MCF 10A (cell line): ENCODE data around the gene SDCCAG8. TPM values are rescaled to one million over a fixed set of nuclear protein-coding genes. Genes with fewer than 3 reads are reported as not detected.
A peak's percentile ranks its signal among the peaks of the same experiment; 100 is the strongest.

Experiments used
- BruUV-seq: library from RNA; stranded (reverse); fragments of 400-500 nt; replicated peaks from 2 replicates; lab custom pipeline; 2021; lab: Mats Ljungman, UMichigan
- CTCF ChIA-PET: fragments of 300-600 bp; sonication (Branson Sonifier 250); formaldehyde crosslinking; extraction: SDS; loops from one replicate; lab custom pipeline; 2021; ENCODE audit warnings: antibody characterized with exemption, inconsistent platforms; lab: Yijun Ruan, JAX
- POLR2A ChIA-PET: fragments of 300-600, 350-650 bp; sonication (Branson Sonifier 250); formaldehyde crosslinking; extraction: SDS; loops from one replicate; lab custom pipeline; 2020; ENCODE audit warnings: antibody characterized with exemption, inconsistent platforms; lab: Yijun Ruan, JAX
- DNase-seq: peaks from one replicate; pipeline ENCODE4 v3.0.0-alpha.2; 2018; ENCODE audit not compliant: unreplicated experiment
- H3K27ac Mint-ChIP-seq: one replicate; pipeline ENCODE4 v1.8.0; 2022; ENCODE audit warnings: mild to moderate bottlenecking, low read depth, mixed read lengths; ENCODE audit not compliant: unreplicated experiment
- H3K27me3 Mint-ChIP-seq: one replicate; pipeline ENCODE4 v1.8.0; 2022; ENCODE audit warnings: mixed read lengths; ENCODE audit not compliant: insufficient read depth, unreplicated experiment
- H3K36me3 Mint-ChIP-seq: one replicate; pipeline ENCODE4 v1.8.0; 2022; ENCODE audit warnings: mild to moderate bottlenecking, moderate library complexity, mixed read lengths; ENCODE audit not compliant: insufficient read depth, unreplicated experiment
- H3K4me1 Mint-ChIP-seq: one replicate; pipeline ENCODE4 v1.8.0; 2022; ENCODE audit warnings: mixed read lengths; ENCODE audit not compliant: insufficient read depth, unreplicated experiment
- H3K4me3 Mint-ChIP-seq: one replicate; pipeline ENCODE4 v1.8.0; 2022; ENCODE audit warnings: mild to moderate bottlenecking, moderate library complexity, mixed read lengths; ENCODE audit not compliant: unreplicated experiment
- H3K9me3 Mint-ChIP-seq: one replicate; pipeline ENCODE4 v1.8.0; 2022; ENCODE audit warnings: mixed read lengths; ENCODE audit not compliant: unreplicated experiment
- intact Hi-C: fragments of 100-400 bp; cut with micrococcal nuclease; formaldehyde crosslinking; loops from 2 replicates; pipeline ENCODE4 v1.14.1; 2022
- total RNA-seq: library from RNA; stranded (reverse); gene quantifications from 2 replicates; pipeline ENCODE4 v1.2.3, GENCODE V29; 2022
- TF ChIP-seq, protein P1 (sequence below): fragments of 200-600 bp; IDR thresholded peaks from one replicate; pipeline ENCODE4 v1.8.0; 2022; ENCODE audit warnings: antibody characterized with exemption, mild to moderate bottlenecking; ENCODE audit not compliant: unreplicated experiment

SDCCAG8 gene
- total RNA-seq, 1 experiment from 2014 or later, result 128 TPM

GRCh38 chr1:243525085-243525487 is 269.2 kb downstream of the SDCCAG8 start:
- ChIA-PET CTCF (interaction anchor here (0.6 kb wide), 1 partner anchor 28 kb away, joined by 3 read pairs; no protein-coding TSS in a partner anchor), POLR2A (interaction anchor here (1.8 kb wide), 1 partner anchor 19 kb away, joined by 5 read pairs; no protein-coding TSS in a partner anchor)
- Mint-ChIP-seq H3K4me1 (peaks cover 13% of the 10 kb centered on the region), H3K9me3 (peaks cover 12% of the 10 kb centered on the region), H3K27me3 (no peaks in the 10 kb centered on the region), H3K4me3 (no peak overlapping the region), H3K27ac (peak overlapping the region; percentile 7), H3K36me3 (peaks cover 6% of the 10 kb centered on the region)
- no TSS peak for BruUV-seq
- intact Hi-C loops, result no loop called here
- peak; percentile 82 for DNase-seq
- TF ChIP-seq, protein P1, sequence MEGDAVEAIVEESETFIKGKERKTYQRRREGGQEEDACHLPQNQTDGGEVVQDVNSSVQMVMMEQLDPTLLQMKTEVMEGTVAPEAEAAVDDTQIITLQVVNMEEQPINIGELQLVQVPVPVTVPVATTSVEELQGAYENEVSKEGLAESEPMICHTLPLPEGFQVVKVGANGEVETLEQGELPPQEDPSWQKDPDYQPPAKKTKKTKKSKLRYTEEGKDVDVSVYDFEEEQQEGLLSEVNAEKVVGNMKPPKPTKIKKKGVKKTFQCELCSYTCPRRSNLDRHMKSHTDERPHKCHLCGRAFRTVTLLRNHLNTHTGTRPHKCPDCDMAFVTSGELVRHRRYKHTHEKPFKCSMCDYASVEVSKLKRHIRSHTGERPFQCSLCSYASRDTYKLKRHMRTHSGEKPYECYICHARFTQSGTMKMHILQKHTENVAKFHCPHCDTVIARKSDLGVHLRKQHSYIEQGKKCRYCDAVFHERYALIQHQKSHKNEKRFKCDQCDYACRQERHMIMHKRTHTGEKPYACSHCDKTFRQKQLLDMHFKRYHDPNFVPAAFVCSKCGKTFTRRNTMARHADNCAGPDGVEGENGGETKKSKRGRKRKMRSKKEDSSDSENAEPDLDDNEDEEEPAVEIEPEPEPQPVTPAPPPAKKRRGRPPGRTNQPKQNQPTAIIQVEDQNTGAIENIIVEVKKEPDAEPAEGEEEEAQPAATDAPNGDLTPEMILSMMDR, result no peak

DNA sequence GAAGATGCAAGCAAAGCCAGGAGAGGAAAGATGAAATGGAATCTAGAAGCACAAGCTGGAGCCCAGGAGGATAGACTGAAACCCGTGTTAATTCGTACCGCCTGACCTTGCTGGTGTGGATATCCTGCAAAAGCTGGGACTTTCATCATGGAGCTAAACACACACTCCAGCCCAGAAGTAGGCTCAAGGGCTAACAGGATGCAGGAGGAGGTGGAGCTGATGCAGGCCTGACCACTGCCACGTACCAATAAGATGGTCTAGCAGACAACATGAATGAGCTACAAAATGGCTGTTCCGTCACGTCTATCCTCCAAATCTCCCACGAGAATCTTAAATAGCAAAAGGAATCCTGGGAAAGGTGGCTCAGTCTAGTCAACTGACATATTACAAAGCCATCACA is 270.3 kb downstream of the SDCCAG8 start:
- BruUV-seq, result no TSS peak
- intact Hi-C loops, result no loop called here
- no peak for DNase-seq
- TF ChIP-seq, protein P1, result no peak
- peaks cover 12% of the 10 kb centered on the region for H3K9me3 Mint-ChIP-seq
- peaks cover 6% of the 10 kb centered on the region for H3K36me3 Mint-ChIP-seq
- no peak overlapping the region for H3K4me3 Mint-ChIP-seq
- ChIA-PET CTCF (interaction anchor here (0.5 kb wide), 1 partner anchor 837 kb away, joined by 3 read pairs; no protein-coding TSS in a partner anchor), POLR2A (interaction anchor here (0.6 kb wide), 1 partner anchor 23 kb away, joined by 3 read pairs; no protein-coding TSS in a partner anchor)
- H3K27me3 Mint-ChIP-seq, result no peaks in the 10 kb centered on the region
- H3K27ac Mint-ChIP-seq, result no peak overlapping the region
- H3K4me1 Mint-ChIP-seq, result peaks cover 13% of the 10 kb centered on the region

DNA sequence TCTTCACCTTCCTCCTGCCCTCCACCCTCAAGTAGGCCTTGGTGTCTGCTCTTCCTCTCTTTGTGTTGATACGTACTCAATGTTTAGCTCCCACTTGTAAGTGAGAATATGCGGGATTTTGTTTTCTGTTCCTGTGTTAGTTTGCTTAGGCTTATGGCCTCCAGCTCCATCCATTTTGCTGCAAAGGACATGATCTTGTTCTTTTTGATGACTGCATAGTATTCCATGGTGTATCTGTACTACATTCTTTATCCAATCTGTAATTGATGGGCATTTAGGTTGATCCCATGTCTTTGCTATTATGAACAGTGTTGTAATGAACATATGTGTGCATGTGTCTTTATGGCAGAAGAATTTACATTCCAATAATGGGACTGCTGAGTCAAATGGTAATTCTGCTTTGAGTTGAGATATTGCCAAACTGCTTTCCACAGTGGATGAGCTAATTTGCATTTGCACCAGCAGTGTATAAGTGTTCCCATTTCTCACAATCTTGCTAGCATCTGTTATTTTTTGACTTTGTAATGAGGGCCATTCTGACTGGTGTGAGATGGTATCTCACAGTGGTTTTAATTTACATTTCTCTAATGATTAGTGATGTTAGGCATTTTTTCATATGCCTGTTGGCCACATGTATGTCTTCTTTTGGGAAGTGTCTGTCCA is 272.7 kb downstream of the SDCCAG8 start:
- no peak overlapping the region for H3K4me3 Mint-ChIP-seq
- intact Hi-C loops, result no loop called here
- CTCF ChIA-PET, result interaction anchor here (0.6 to 1.5 kb wide), 5 partner anchors 18 to 648 kb away, joined by 3 to 5 read pairs (median 3); no protein-coding TSS in a partner anchor
- POLR2A ChIA-PET, result interaction anchor here (0.7 to 1.1 kb wide), 3 partner anchors 9 to 45 kb away, joined by 3 to 5 read pairs (median 4); no protein-coding TSS in a partner anchor
- H3K9me3 Mint-ChIP-seq, result peaks cover 12% of the 10 kb centered on the region
- TF ChIP-seq, protein P1, result no peak
- H3K27me3 Mint-ChIP-seq, result no peaks in the 10 kb centered on the region
- peaks cover 6% of the 10 kb centered on the region for H3K36me3 Mint-ChIP-seq
- H3K4me1 Mint-ChIP-seq, result peaks cover 13% of the 10 kb centered on the region
- H3K27ac Mint-ChIP-seq, result no peak overlapping the region
- no peak for DNase-seq
- BruUV-seq, result no TSS peak

- intact Hi-C loops, result no loop called here
- Mint-ChIP-seq H3K27me3 (no peaks in the 10 kb centered on the region), H3K4me3 (no peak overlapping the region), H3K4me1 (peaks cover 13% of the 10 kb centered on the region), H3K36me3 (peaks cover 6% of the 10 kb centered on the region), H3K27ac (no peak overlapping the region), H3K9me3 (peaks cover 12% of the 10 kb centered on the region)
- DNase-seq, result no peak
- TF ChIP-seq, protein P1, result no peak
- BruUV-seq, result no TSS peak
- POLR2A ChIA-PET, result interaction anchor here (1.1 kb wide), 1 partner anchor 10 kb away, joined by 5 read pairs; no protein-coding TSS in a partner anchor
- CTCF ChIA-PET, result no interaction called here
These were observed 273.7 kb downstream of the SDCCAG8 start for GRCh38 chr1:243529512-243529911.
